ENCODE measurements around the gene ZSCAN20.

DNA sequence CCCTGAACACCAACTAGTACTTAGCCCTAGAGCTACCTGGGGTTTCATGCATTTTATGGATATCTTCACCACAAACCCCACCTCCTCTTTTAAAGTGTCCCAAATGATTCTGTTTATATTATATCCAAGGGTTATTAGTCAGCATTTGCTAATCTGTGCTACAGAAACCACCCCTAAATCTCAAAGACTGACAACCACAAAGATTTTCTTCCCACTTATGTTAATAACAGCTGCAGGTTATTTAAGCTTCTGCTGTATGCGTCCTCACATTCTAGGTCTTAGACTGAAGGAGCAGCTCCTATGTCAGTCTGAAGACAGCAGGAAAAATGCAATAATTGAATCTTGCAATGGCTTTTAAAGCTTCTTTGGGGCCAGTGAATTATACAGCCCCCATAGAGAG, 30.3 kb upstream of the ZSCAN20 start:
- TF ChIP-seq POLR2AphosphoS5 (IDR thresholded peaks at IDR 0.05; ENCODE audit: low read depth, low read length), result no peak
- no peak for TF ChIP-seq POLR2A (IDR thresholded peaks at IDR 0.05; ENCODE audit: low read depth, low read length)
- TF ChIP-seq TAF1 (IDR thresholded peaks at IDR 0.05; ENCODE audit: low read depth, low read length), result no peak
- TF ChIP-seq SPI1 (IDR thresholded peaks at IDR 0.05; ENCODE audit: low read depth, low read length), result no peak
